HCT116 (cell line): ENCODE data around the gene SCGB1D2. TPM values are rescaled to one million over a fixed set of nuclear protein-coding genes. Genes with fewer than 3 reads are reported as not detected.

ENCODE experiments used
- ATAC-seq: fragments of 200-7000 bp; cut with Tn5 transposase; 2 replicates; pipeline ENCODE4 v1.9.1; 2020; ENCODE audit warnings: mild to moderate bottlenecking, moderate library complexity
- BruUV-seq: library from RNA; stranded (reverse); fragments of 400-500 nt; replicated peaks from 2 replicates; lab custom pipeline; 2021; lab: Mats Ljungman, UMichigan
- CTCF ChIA-PET: fragments of 300-600 bp; sonication (Branson Sonifier 250); formaldehyde crosslinking; loops from one replicate; lab custom pipeline; 2021; ENCODE audit warnings: antibody characterized with exemption; lab: Charles Lee
- POLR2A ChIA-PET: fragments of 300-600, 350-600 bp; sonication (Branson Sonifier 250); formaldehyde crosslinking; loops from one replicate; lab custom pipeline; 2021; ENCODE audit warnings: antibody characterized with exemption; lab: Charles Lee
- RAD21 ChIA-PET, 2 experiments: fragments of 300-600 bp; sonication (Branson Sonifier 250); formaldehyde crosslinking; loops; one replicate each; lab custom pipeline; 2023; ENCODE audit warnings: low total read pairs in 2 of 2; ENCODE audit not compliant: uncharacterized antibody in 2 of 2, unreplicated experiment in 2 of 2, low non-redundant PET in 1 of 2; lab: Charles Lee
- DNase-seq: peaks from one replicate; pipeline ENCODE4 v3.0.0-alpha.2; 2010; ENCODE audit warnings: low read depth, low spot score
- H2AFZ ChIP-seq: fragments of 200-600 bp; shearing (Covaris generic), sonication (generic); 2 replicates; pipeline ENCODE4 v1.6.1; 2017; ENCODE audit warnings: low read depth, mixed run types, mixed read lengths, antibody characterized with exemption, low read length; ENCODE audit not compliant: poor library complexity, severe bottlenecking
- H3K27ac ChIP-seq: 2 replicates; pipeline ENCODE4 v1.5.1; 2012; ENCODE audit warnings: low read depth, low read length
- H3K27me3 ChIP-seq: fragments of 200-600 bp; sonication (generic); 2 replicates; pipeline ENCODE4 v1.6.1; 2016; ENCODE audit warnings: mixed run types, low read length, mixed read lengths; ENCODE audit not compliant: insufficient read depth
- H3K36me3 ChIP-seq, 2 experiments: fragments of 200-500 bp in 1 of 2; fragments of 200-600 bp in 1 of 2; sonication (Bioruptor generic) in 1 of 2; sonication (generic) in 1 of 2; 2 replicates each; pipeline versions ENCODE4 v1.5.1 to v1.6.1; 2014 to 2016; ENCODE audit warnings: low read length in 2 of 2, inconsistent platforms in 1 of 2, mixed read lengths in 1 of 2, mixed run types in 1 of 2; ENCODE audit not compliant: insufficient read depth in 2 of 2, control insufficient read depth in 1 of 2
- H3K4me1 ChIP-seq, 2 experiments: fragments of 200-600 bp in 1 of 2; sonication (generic) in 1 of 2; 2 replicates each; pipeline versions ENCODE4 v1.5.1 to v1.6.1; 2012 to 2017; ENCODE audit warnings: low read length in 2 of 2, inconsistent platforms in 1 of 2, mild to moderate bottlenecking in 1 of 2, mixed read lengths in 1 of 2, mixed run types in 1 of 2, moderate library complexity in 1 of 2; ENCODE audit not compliant: insufficient read depth in 2 of 2, control insufficient read depth in 1 of 2
- H3K4me2 ChIP-seq: fragments of 200-600 bp; sonication (generic); 2 replicates; pipeline ENCODE4 v1.6.1; 2017; ENCODE audit warnings: mixed run types, low read length, mixed read lengths
- H3K4me3 ChIP-seq, 2 experiments: fragments of 200-600 bp in 1 of 2; sonication (generic) in 1 of 2; replicated peaks in 1 of 2; 2 replicates each; pipeline ENCODE4 v1.5.1; 2011 to 2016; ENCODE audit warnings: low read length in 2 of 2, control low read depth in 1 of 2, low read depth in 1 of 2, mild to moderate bottlenecking in 1 of 2, mixed read lengths in 1 of 2, mixed run types in 1 of 2
- H3K79me2 ChIP-seq: fragments of 200-600 bp; sonication (generic); 2 replicates; pipeline ENCODE4 v1.6.1; 2017; ENCODE audit warnings: mild to moderate bottlenecking, mixed run types, low read length, moderate library complexity, mixed read lengths; ENCODE audit not compliant: insufficient read depth
- H3K9ac ChIP-seq: fragments of 200-600 bp; sonication (generic); 2 replicates; pipeline ENCODE4 v1.6.1; 2016; ENCODE audit warnings: low read length, mixed read lengths
- H3K9me2 ChIP-seq: fragments of 200-600 bp; sonication (generic), shearing (Covaris generic); 2 replicates; pipeline ENCODE4 v1.6.1; 2017; ENCODE audit warnings: mixed run types, mild to moderate bottlenecking, moderate library complexity; ENCODE audit not compliant: insufficient read depth
- H3K9me3 ChIP-seq, 2 experiments: fragments of 200-500 bp in 1 of 2; fragments of 200-600 bp in 1 of 2; sonication (Bioruptor generic) in 1 of 2; sonication (generic) in 1 of 2; 2 replicates each; pipeline ENCODE4 v1.6.1; 2014 to 2017; ENCODE audit warnings: low read length in 2 of 2, mixed read lengths in 2 of 2, inconsistent platforms in 1 of 2, low read depth in 1 of 2, mild to moderate bottlenecking in 1 of 2, mixed run types in 1 of 2, moderate library complexity in 1 of 2; ENCODE audit not compliant: control insufficient read depth in 1 of 2, insufficient read depth in 1 of 2
- H4K20me1 ChIP-seq: fragments of 200-600 bp; sonication (generic), shearing (Covaris generic); 2 replicates; pipeline ENCODE4 v1.6.1; 2017; ENCODE audit warnings: mixed run types, mild to moderate bottlenecking, moderate library complexity; ENCODE audit not compliant: insufficient read depth
- CBX3 ChIP-seq: IDR thresholded peaks from 2 replicates; pipeline ENCODE4 v1.6.1; 2012; ENCODE audit warnings: low read depth
- EGR1 ChIP-seq: IDR thresholded peaks from 2 replicates; pipeline ENCODE4 v1.6.1; 2012; ENCODE audit warnings: low read depth
- ELF1 ChIP-seq: IDR thresholded peaks from 2 replicates; pipeline ENCODE4 v1.6.1; 2012; ENCODE audit warnings: low read depth, borderline replicate concordance
- EZH2 ChIP-seq: fragments of 200-600 bp; sonication (generic); IDR thresholded peaks from 2 replicates; pipeline ENCODE4 v1.6.1; 2017; ENCODE audit warnings: antibody characterized with exemption, mixed run types
- EZH2phosphoT487 ChIP-seq: fragments of 200-600 bp; IDR thresholded peaks from 2 replicates; pipeline ENCODE4 v1.6.1; 2018; ENCODE audit warnings: antibody characterized with exemption, borderline replicate concordance
- FOSL1 ChIP-seq: IDR thresholded peaks from 2 replicates; pipeline ENCODE4 v1.6.1; 2012; ENCODE audit warnings: low read depth
- POLR2A ChIP-seq: IDR thresholded peaks from 2 replicates; pipeline ENCODE4 v1.7.0; 2011; ENCODE audit warnings: borderline replicate concordance; ENCODE audit not compliant: insufficient read depth, insufficient read length; ENCODE audit errors: extremely low read depth
- POLR2AphosphoS5 ChIP-seq: IDR thresholded peaks from 2 replicates; pipeline ENCODE4 v1.6.1; 2011; ENCODE audit warnings: mild to moderate bottlenecking, low read depth, low read length, moderate library complexity
- RAD21 ChIP-seq: IDR thresholded peaks from 2 replicates; pipeline ENCODE4 v1.6.1; 2012; ENCODE audit warnings: low read depth, mild to moderate bottlenecking
- SIN3A ChIP-seq: IDR thresholded peaks from 2 replicates; pipeline ENCODE4 v1.6.1; 2012; ENCODE audit warnings: low read depth
- SP1 ChIP-seq: IDR thresholded peaks from 2 replicates; pipeline ENCODE4 v1.6.1; 2012; ENCODE audit warnings: low read depth
- SRF ChIP-seq: IDR thresholded peaks from 2 replicates; pipeline ENCODE4 v1.6.1; 2012; ENCODE audit warnings: low read depth
- TCF7L2 ChIP-seq: IDR thresholded peaks from 2 replicates; pipeline ENCODE4 v1.7.0; 2011; ENCODE audit warnings: borderline replicate concordance, inconsistent platforms; ENCODE audit not compliant: insufficient read depth, insufficient read length; ENCODE audit errors: extremely low read depth
- YY1 ChIP-seq: IDR thresholded peaks from 2 replicates; pipeline ENCODE4 v1.6.1; 2011; ENCODE audit warnings: low read length, low read depth, moderate library complexity, mild to moderate bottlenecking; ENCODE audit not compliant: insufficient replicate concordance; ENCODE audit errors: extremely low read depth
- ZFX ChIP-seq: fragments of 450-650 bp; IDR thresholded peaks from 2 replicates; pipeline ENCODE4 v1.6.1; 2017
- intact Hi-C: fragments of 100-400 bp; cut with micrococcal nuclease; formaldehyde crosslinking; loops from 2 replicates; pipeline ENCODE4 v1.10.0; 2022
- total RNA-seq: library from RNA; stranded (reverse); gene quantifications from one replicate; pipeline ENCODE4 v1.2.1, GENCODE V29; 2021; ENCODE audit not compliant: unreplicated experiment
- TF ChIP-seq, protein P1 (sequence below): IDR thresholded peaks from 2 replicates; pipeline ENCODE4 v1.6.1; 2012
- TF ChIP-seq, protein P2 (sequence below): IDR thresholded peaks from 2 replicates; pipeline ENCODE4 v1.6.1; 2011; ENCODE audit warnings: mild to moderate bottlenecking, low read length, moderate library complexity; ENCODE audit not compliant: insufficient replicate concordance; ENCODE audit errors: extremely low read depth
- TF ChIP-seq, protein P3 (sequence below): IDR thresholded peaks from 2 replicates; pipeline ENCODE4 v1.6.1; 2012
- TF ChIP-seq, protein P4 (sequence below): IDR thresholded peaks from 2 replicates; pipeline ENCODE4 v1.6.1; 2012; ENCODE audit warnings: low read depth
- TF ChIP-seq, protein P5 (sequence below), 3 experiments: fragments of 200-600 bp in 1 of 3; sonication (generic) in 1 of 3; IDR thresholded peaks in 2 of 3; conservative IDR thresholded peaks in 1 of 3; 2 replicates each; pipeline ENCODE4 v1.5.1; 2012 to 2017; ENCODE audit warnings: low read depth in 2 of 3, low read length in 2 of 3, antibody characterized with exemption in 1 of 3, borderline replicate concordance in 1 of 3, control low read depth in 1 of 3, mild to moderate bottlenecking in 1 of 3, mixed read lengths in 1 of 3, mixed run types in 1 of 3, moderate library complexity in 1 of 3; ENCODE audit not compliant: insufficient read depth in 1 of 3

Gene SCGB1D2
- total RNA-seq, 1 experiment from 2014 or later, result not detected

DNA sequence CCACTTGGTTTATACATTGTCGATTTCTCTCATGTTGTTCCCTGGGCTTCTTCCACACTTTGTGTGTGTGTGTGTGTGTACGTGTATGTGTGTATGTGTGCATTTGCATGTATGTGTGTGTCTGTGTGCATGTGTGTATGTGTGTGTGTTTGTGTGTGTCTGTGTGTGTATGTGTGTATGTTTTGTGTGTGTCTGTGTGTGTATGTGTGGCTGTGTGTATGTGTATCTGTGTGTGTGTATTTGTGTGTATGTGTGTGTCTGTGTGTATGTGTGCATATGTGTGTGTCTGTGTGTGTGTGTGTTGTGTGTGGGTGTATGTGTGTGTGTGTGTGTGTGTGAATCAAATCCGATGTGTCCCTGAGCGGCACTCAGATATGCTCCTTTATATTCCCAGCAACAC is 4.5 kb upstream of the SCGB1D2 start:
- RAD21 ChIA-PET, result no interaction called here
- H3K9ac ChIP-seq, result no peak overlapping the region
- CTCF ChIA-PET, result no interaction called here
- H4K20me1 ChIP-seq, result no peaks in the 10 kb centered on the region
- ATAC-seq (no peak), DNase-seq (no peak)
- TF ChIP-seq, protein P1, sequence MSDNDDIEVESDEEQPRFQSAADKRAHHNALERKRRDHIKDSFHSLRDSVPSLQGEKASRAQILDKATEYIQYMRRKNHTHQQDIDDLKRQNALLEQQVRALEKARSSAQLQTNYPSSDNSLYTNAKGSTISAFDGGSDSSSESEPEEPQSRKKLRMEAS, result no peak
- TF ChIP-seq, protein P2, sequence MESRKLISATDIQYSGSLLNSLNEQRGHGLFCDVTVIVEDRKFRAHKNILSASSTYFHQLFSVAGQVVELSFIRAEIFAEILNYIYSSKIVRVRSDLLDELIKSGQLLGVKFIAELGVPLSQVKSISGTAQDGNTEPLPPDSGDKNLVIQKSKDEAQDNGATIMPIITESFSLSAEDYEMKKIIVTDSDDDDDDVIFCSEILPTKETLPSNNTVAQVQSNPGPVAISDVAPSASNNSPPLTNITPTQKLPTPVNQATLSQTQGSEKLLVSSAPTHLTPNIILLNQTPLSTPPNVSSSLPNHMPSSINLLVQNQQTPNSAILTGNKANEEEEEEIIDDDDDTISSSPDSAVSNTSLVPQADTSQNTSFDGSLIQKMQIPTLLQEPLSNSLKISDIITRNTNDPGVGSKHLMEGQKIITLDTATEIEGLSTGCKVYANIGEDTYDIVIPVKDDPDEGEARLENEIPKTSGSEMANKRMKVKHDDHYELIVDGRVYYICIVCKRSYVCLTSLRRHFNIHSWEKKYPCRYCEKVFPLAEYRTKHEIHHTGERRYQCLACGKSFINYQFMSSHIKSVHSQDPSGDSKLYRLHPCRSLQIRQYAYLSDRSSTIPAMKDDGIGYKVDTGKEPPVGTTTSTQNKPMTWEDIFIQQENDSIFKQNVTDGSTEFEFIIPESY, result no peak
- TF ChIP-seq SRF, result no peak
- no peak for TF ChIP-seq EGR1
- no peak for TF ChIP-seq RAD21
- TF ChIP-seq POLR2A, result no peak
- no peak for TF ChIP-seq ZFX
- no peak for TF ChIP-seq EZH2phosphoT487
- no peak for TF ChIP-seq TCF7L2
- TF ChIP-seq, protein P3, sequence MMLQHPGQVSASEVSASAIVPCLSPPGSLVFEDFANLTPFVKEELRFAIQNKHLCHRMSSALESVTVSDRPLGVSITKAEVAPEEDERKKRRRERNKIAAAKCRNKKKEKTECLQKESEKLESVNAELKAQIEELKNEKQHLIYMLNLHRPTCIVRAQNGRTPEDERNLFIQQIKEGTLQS, result no peak
- TF ChIP-seq POLR2AphosphoS5, result no peak
- no peak for TF ChIP-seq ELF1
- no peak for TF ChIP-seq YY1
- TF ChIP-seq, protein P4, sequence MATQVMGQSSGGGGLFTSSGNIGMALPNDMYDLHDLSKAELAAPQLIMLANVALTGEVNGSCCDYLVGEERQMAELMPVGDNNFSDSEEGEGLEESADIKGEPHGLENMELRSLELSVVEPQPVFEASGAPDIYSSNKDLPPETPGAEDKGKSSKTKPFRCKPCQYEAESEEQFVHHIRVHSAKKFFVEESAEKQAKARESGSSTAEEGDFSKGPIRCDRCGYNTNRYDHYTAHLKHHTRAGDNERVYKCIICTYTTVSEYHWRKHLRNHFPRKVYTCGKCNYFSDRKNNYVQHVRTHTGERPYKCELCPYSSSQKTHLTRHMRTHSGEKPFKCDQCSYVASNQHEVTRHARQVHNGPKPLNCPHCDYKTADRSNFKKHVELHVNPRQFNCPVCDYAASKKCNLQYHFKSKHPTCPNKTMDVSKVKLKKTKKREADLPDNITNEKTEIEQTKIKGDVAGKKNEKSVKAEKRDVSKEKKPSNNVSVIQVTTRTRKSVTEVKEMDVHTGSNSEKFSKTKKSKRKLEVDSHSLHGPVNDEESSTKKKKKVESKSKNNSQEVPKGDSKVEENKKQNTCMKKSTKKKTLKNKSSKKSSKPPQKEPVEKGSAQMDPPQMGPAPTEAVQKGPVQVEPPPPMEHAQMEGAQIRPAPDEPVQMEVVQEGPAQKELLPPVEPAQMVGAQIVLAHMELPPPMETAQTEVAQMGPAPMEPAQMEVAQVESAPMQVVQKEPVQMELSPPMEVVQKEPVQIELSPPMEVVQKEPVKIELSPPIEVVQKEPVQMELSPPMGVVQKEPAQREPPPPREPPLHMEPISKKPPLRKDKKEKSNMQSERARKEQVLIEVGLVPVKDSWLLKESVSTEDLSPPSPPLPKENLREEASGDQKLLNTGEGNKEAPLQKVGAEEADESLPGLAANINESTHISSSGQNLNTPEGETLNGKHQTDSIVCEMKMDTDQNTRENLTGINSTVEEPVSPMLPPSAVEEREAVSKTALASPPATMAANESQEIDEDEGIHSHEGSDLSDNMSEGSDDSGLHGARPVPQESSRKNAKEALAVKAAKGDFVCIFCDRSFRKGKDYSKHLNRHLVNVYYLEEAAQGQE, result no peak
- TF ChIP-seq SP1, result no peak
- TF ChIP-seq, protein P5, sequence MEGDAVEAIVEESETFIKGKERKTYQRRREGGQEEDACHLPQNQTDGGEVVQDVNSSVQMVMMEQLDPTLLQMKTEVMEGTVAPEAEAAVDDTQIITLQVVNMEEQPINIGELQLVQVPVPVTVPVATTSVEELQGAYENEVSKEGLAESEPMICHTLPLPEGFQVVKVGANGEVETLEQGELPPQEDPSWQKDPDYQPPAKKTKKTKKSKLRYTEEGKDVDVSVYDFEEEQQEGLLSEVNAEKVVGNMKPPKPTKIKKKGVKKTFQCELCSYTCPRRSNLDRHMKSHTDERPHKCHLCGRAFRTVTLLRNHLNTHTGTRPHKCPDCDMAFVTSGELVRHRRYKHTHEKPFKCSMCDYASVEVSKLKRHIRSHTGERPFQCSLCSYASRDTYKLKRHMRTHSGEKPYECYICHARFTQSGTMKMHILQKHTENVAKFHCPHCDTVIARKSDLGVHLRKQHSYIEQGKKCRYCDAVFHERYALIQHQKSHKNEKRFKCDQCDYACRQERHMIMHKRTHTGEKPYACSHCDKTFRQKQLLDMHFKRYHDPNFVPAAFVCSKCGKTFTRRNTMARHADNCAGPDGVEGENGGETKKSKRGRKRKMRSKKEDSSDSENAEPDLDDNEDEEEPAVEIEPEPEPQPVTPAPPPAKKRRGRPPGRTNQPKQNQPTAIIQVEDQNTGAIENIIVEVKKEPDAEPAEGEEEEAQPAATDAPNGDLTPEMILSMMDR (IDR thresholded peaks at IDR 0.05 in 2 of 3, conservative IDR thresholded peaks at IDR 0.05 in 1 of 3; ENCODE audit: borderline replicate concordance in 1 of 3, insufficient read depth in 1 of 3, low read depth in 2 of 3, low read length in 2 of 3), result no peak
- TF ChIP-seq EZH2, result no peak
- no peak for TF ChIP-seq CBX3
- no peak for TF ChIP-seq FOSL1
- no peak for TF ChIP-seq SIN3A
- POLR2A ChIA-PET, result no interaction called here
- H3K9me2 ChIP-seq, result no peaks in the 10 kb centered on the region
- peaks cover 3 to 8% of the 10 kb centered on the region in 2 experiments; a peak in 2 of 4 replicates for H3K4me1 ChIP-seq
- no peaks in the 10 kb centered on the region for H3K79me2 ChIP-seq
- no peaks in the 10 kb centered on the region for H3K36me3 ChIP-seq
- BruUV-seq, result no TSS peak
- H2AFZ ChIP-seq, result no peak overlapping the region
- intact Hi-C loops, result no loop called here
- no peak overlapping the region for H3K4me3 ChIP-seq
- no peaks in the 10 kb centered on the region for H3K9me3 ChIP-seq
- no peak overlapping the region for H3K4me2 ChIP-seq
- H3K27ac ChIP-seq, result no peak overlapping the region
- H3K27me3 ChIP-seq, result peaks cover 42% of the 10 kb centered on the region
